K562 (cell line): ENCODE results near the gene RAD17. TPM values are rescaled to one million over a fixed set of nuclear protein-coding genes. Genes with fewer than 3 reads are reported as not detected.

ENCODE experiments used
- ATAC-seq: fragments of 200-7000 bp; cut with Tn5 transposase; 3 replicates; pipeline ENCODE4 v1.9.1; 2020; ENCODE audit warnings: moderate library complexity
- BruUV-seq: library from RNA; stranded (reverse); fragments of 400-500 nt; replicated peaks from 2 replicates; lab custom pipeline; 2021; lab: Mats Ljungman, UMichigan
- CTCF ChIA-PET: fragments of 300-600 bp; formaldehyde crosslinking; extraction: SDS; loops from one replicate; lab custom pipeline; 2021; ENCODE audit warnings: low intra/inter-chr PET ratio; lab: Yijun Ruan, JAX
- POLR2A ChIA-PET: fragments of 300-600, 350-650 bp; sonication (Branson Sonifier 250); formaldehyde crosslinking; extraction: SDS; loops from one replicate; lab custom pipeline; 2021; ENCODE audit warnings: antibody characterized with exemption, inconsistent platforms; lab: Yijun Ruan, JAX
- DNase-seq, 4 experiments: peaks; one replicate each; pipeline versions ENCODE4 v3.0.0 to v3.0.0-alpha.2; 2011 to 2018; ENCODE audit warnings: low spot score in 3 of 4, mixed read lengths in 3 of 4; ENCODE audit errors: extremely low read depth in 1 of 4
- FAIRE-seq: peaks from 2 replicates; lab custom pipeline; 2011; peaks lifted over from hg19 to GRCh38; lab: Jason Lieb, UNC
- H2AFZ ChIP-seq: 2 replicates; pipeline ENCODE4 v1.6.0; 2011; ENCODE audit warnings: low read depth, low read length, control low read depth, inconsistent platforms
- H3K27ac ChIP-seq: fragments of 200-600 bp; 3 replicates; pipeline ENCODE4 v1.8.0; 2011; ENCODE audit warnings: low read depth, mild to moderate bottlenecking, control low read depth, inconsistent platforms, low read length, moderate library complexity, mixed read lengths; ENCODE audit errors: extremely low read depth
- H3K27me3 ChIP-seq, 2 experiments: fragments of 300-600 bp in 1 of 2; 2 replicates in 1 of 2; 3 replicates in 1 of 2; pipeline versions ENCODE4 v1.6.0 to v1.8.0; 2011; ENCODE audit warnings: inconsistent platforms in 2 of 2, low read length in 2 of 2, mild to moderate bottlenecking in 1 of 2, mixed read lengths in 1 of 2, moderate library complexity in 1 of 2; ENCODE audit not compliant: control insufficient read depth in 2 of 2, insufficient read depth in 2 of 2
- H3K36me3 ChIP-seq: fragments of 300-600 bp; 3 replicates; pipeline ENCODE4 v1.8.0; 2011; ENCODE audit warnings: mild to moderate bottlenecking, low read length, inconsistent platforms; ENCODE audit not compliant: control insufficient read depth, insufficient read depth
- H3K4me1 ChIP-seq, 2 experiments: fragments of 200-600 bp in 1 of 2; replicated peaks in 1 of 2; 2 replicates in 1 of 2; 3 replicates in 1 of 2; pipeline versions ENCODE4 v1.5.1 to v1.8.0; 2011; ENCODE audit warnings: inconsistent platforms in 2 of 2, low read length in 2 of 2, mild to moderate bottlenecking in 1 of 2, mixed read lengths in 1 of 2, moderate library complexity in 1 of 2; ENCODE audit not compliant: control insufficient read depth in 2 of 2, insufficient read depth in 2 of 2
- H3K4me2 ChIP-seq: 2 replicates; pipeline ENCODE4 v1.6.1; 2011; ENCODE audit warnings: low read length, control low read depth, inconsistent platforms, mixed read lengths; ENCODE audit not compliant: insufficient read depth
- H3K4me3 ChIP-seq: fragments of 200-600 bp; sonication (generic), shearing (Covaris generic); 2 replicates; pipeline ENCODE4 v1.5.1; 2016; ENCODE audit warnings: control low read depth, inconsistent platforms
- H3K79me2 ChIP-seq: fragments of 200-600 bp; 3 replicates; pipeline ENCODE4 v1.8.0; 2011; ENCODE audit warnings: low read length, inconsistent platforms; ENCODE audit not compliant: control insufficient read depth, insufficient read depth
- H3K9ac ChIP-seq, 2 experiments: 2 replicates each; pipeline versions ENCODE4 v1.6.0 to v1.6.1; 2011; ENCODE audit warnings: low read depth in 2 of 2, low read length in 2 of 2, control low read depth in 1 of 2, inconsistent platforms in 1 of 2, mild to moderate bottlenecking in 1 of 2, mixed read lengths in 1 of 2; ENCODE audit not compliant: insufficient read depth in 1 of 2
- H3K9me1 ChIP-seq: one replicate; pipeline ENCODE4 v1.6.0; 2011; ENCODE audit warnings: inconsistent platforms, mild to moderate bottlenecking, low read length, moderate library complexity; ENCODE audit not compliant: control insufficient read depth, insufficient read depth
- H3K9me3 ChIP-seq: replicated peaks from 2 replicates; pipeline ENCODE4 v1.5.1; 2011; ENCODE audit warnings: low read depth, low read length, inconsistent platforms; ENCODE audit not compliant: control insufficient read depth, insufficient read depth
- H4K20me1 ChIP-seq: replicated peaks from 2 replicates; pipeline ENCODE4 v1.6.1; 2011; ENCODE audit warnings: low read length, inconsistent platforms, mixed read lengths; ENCODE audit not compliant: control insufficient read depth, insufficient read depth
- C11orf30 ChIP-seq: fragments of 450-650 bp; IDR thresholded peaks from 2 replicates; pipeline ENCODE4 v1.6.1; 2016; ENCODE audit warnings: low read depth, mild to moderate bottlenecking
- COPS2 ChIP-seq: fragments of 450-650 bp; conservative IDR thresholded peaks from 2 replicates; pipeline ENCODE4 v1.6.1; 2016; ENCODE audit warnings: mild to moderate bottlenecking, moderate library complexity
- ESRRA ChIP-seq: fragments of 450-650 bp; IDR thresholded peaks from 2 replicates; pipeline ENCODE4 v1.6.1; 2014; ENCODE audit warnings: low read depth, mild to moderate bottlenecking, moderate library complexity, borderline replicate concordance
- GABPA ChIP-seq: fragments of 200-800 bp; sonication (Bioruptor generic); conservative IDR thresholded peaks from 2 replicates; pipeline ENCODE4 v1.6.1; 2016; ENCODE audit warnings: low read depth, missing genetic modification characterization, missing compliant biosample characterization
- MAFF ChIP-seq: IDR thresholded peaks from 2 replicates; pipeline ENCODE4 v1.6.1; 2012; ENCODE audit warnings: low read length, improper control_type of control experiment
- MAZ ChIP-seq, 2 experiments: fragments of 450-650 bp in 1 of 2; sonication (generic) in 1 of 2; formaldehyde crosslinking; IDR thresholded peaks in 1 of 2; conservative IDR thresholded peaks in 1 of 2; 2 replicates each; pipeline versions ENCODE4 v1.4.0 to v1.5.0; 2020; ENCODE audit warnings: mild to moderate bottlenecking in 1 of 2, missing genetic modification reagents in 1 of 2
- MCM5 ChIP-seq: fragments of 450-650 bp; IDR thresholded peaks from 2 replicates; pipeline ENCODE4 v1.6.1; 2016; ENCODE audit warnings: low read depth
- MEIS2 ChIP-seq: fragments of 450-650 bp; IDR thresholded peaks from 2 replicates; pipeline ENCODE4 v1.6.1; 2014; ENCODE audit warnings: mild to moderate bottlenecking; ENCODE audit not compliant: partially characterized antibody
- NCOA2 ChIP-seq, 2 experiments: fragments of 450-650 bp; IDR thresholded peaks; 2 replicates each; pipeline ENCODE4 v1.6.1; 2018; ENCODE audit warnings: mild to moderate bottlenecking in 2 of 2, moderate library complexity in 1 of 2; ENCODE audit not compliant: partially characterized antibody in 2 of 2
- PML ChIP-seq: IDR thresholded peaks from 2 replicates; pipeline ENCODE4 v1.6.1; 2012; ENCODE audit warnings: low read length, inconsistent platforms
- POLR2A ChIP-seq: fragments of 450-650 bp; conservative IDR thresholded peaks from 2 replicates; pipeline ENCODE4 v1.6.1; 2016
- RBM14 ChIP-seq: fragments of 200-400 bp; formaldehyde crosslinking; IDR thresholded peaks from 2 replicates; pipeline ENCODE4 v1.6.1; 2018; ENCODE audit warnings: low read depth, mild to moderate bottlenecking, low read length, moderate library complexity, borderline replicate concordance; ENCODE audit not compliant: insufficient read depth
- SLC30A9 ChIP-seq: fragments of 250-450 bp; sonication (Bioruptor Pico); IDR thresholded peaks from 2 replicates; pipeline ENCODE4 v1.8.0; 2022; ENCODE audit warnings: mild to moderate bottlenecking, moderate library complexity
- SMAD2 ChIP-seq: fragments of 150-350 bp; IDR thresholded peaks from 2 replicates; pipeline ENCODE4 v1.6.1; 2014; ENCODE audit warnings: low read depth, mild to moderate bottlenecking, low read length
- ZNF124 ChIP-seq: sonication (generic); formaldehyde crosslinking; IDR thresholded peaks from 2 replicates; pipeline ENCODE4 v1.8.1; 2022; ENCODE audit warnings: missing genetic modification reagents
- ZNF316 ChIP-seq: fragments of 450-650 bp; IDR thresholded peaks from 2 replicates; pipeline ENCODE4 v1.6.1; 2016
- ZNF586 ChIP-seq: fragments of 450-650 bp; formaldehyde crosslinking; conservative IDR thresholded peaks from 2 replicates; pipeline ENCODE4 v1.4.0; 2020; ENCODE audit warnings: mild to moderate bottlenecking, moderate library complexity
- ZNF707 ChIP-seq: fragments of 250-450 bp; sonication (Bioruptor Pico); conservative IDR thresholded peaks from 2 replicates; pipeline ENCODE4 v1.8.0; 2022; ENCODE audit warnings: inconsistent platforms, mild to moderate bottlenecking, moderate library complexity
- in situ Hi-C: fragments of 300-500 bp; cut with MboI; formaldehyde crosslinking; loops from 4 replicates; pipeline ENCODE4 v1.15.0; 2018; ENCODE audit warnings: inconsistent platforms, mixed read lengths
- intact Hi-C: fragments of 100-400 bp; cut with micrococcal nuclease; formaldehyde crosslinking; loops from 2 replicates; pipeline ENCODE4 v1.14.2; 2022
- polyA plus RNA-seq, 8 experiments: library from polyadenylated mRNA; depleted of rRNA in 4 of 8; stranded (reverse) in 5 of 8; unstranded in 3 of 8; fragments of >200 nt; fragmentation: Nextera tagmentation in 2 of 8; fragmentation: Illumina TruSeq in 1 of 8; extraction: Ambion mirVana in 2 of 8; extraction: Trizol in 1 of 8; gene quantifications; 2 replicates each; pipeline versions ENCODE4 v1.2.1 to v1.2.3, GENCODE V29; 2011 to 2014; ENCODE audit warnings: inconsistent platforms in 1 of 8, missing spikeins in 1 of 8
- total RNA-seq, 7 experiments: library from RNA; depleted of rRNA in 6 of 7; stranded (reverse); fragments of >200 nt in 6 of 7; fragmentation: Illumina TruSeq in 2 of 7; extraction: Trizol in 2 of 7; gene quantifications; 2 replicates each; pipeline versions ENCODE4 v1.2.1 to v1.2.3, GENCODE V29; 2011 to 2021; ENCODE audit warnings: low replicate concordance in 1 of 7
- TF ChIP-seq, protein P1 (sequence below), 2 experiments: IDR thresholded peaks; 2 replicates each; pipeline ENCODE4 v1.6.1; 2012; ENCODE audit warnings: improper control_type of control experiment in 2 of 2, low read depth in 2 of 2, low read length in 2 of 2, borderline replicate concordance in 1 of 2
- TF ChIP-seq, protein P2 (sequence below), 2 experiments: fragments of 200-800 bp in 1 of 2; sonication (Bioruptor generic) in 1 of 2; sonication (generic) in 1 of 2; formaldehyde crosslinking in 1 of 2; IDR thresholded peaks in 1 of 2; conservative IDR thresholded peaks in 1 of 2; 2 replicates each; pipeline versions ENCODE4 v1.5.0 to v1.6.1; 2016 to 2020; ENCODE audit warnings: missing compliant biosample characterization in 1 of 2, missing genetic modification characterization in 1 of 2, missing genetic modification reagents in 1 of 2
- TF ChIP-seq, protein P3 (sequence below): IDR thresholded peaks from 2 replicates; pipeline ENCODE4 v1.6.1; 2014; ENCODE audit warnings: antibody characterized with exemption

The RAD17 gene
- total and polyA plus RNA-seq, 9 of the 15 experiments (the other 6 are each of a cell fraction or from before 2014, with no cell fraction given), result 21.1 to 50.1 (median 40.1) TPM

DNA sequence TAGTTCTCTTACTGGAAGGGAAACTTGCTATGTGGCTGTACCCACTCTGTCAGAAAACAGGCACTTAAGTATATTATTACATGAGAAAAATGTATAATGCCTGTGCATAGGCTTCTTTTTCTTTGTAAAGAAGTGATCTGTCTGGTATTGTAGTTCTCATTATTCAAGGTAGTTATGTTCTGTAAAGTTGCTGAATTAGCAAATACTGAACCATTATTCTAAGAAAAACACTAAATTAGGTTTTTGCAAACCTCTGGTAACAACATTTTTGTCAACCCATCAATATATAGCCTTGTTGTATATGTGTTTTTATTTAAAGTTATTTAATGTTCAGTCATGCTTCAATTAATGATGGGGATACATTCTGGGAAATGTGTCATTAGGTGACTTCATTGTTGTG, 8.8 kb downstream of the RAD17 start:
- ATAC-seq (no peak), FAIRE-seq (no peak), DNase-seq (no peak)
- Histone ChIP-seq H3K36me3 (peaks cover 77% of the 10 kb centered on the region), H3K9me1 (no peaks in the 10 kb centered on the region), H3K79me2 (no peaks in the 10 kb centered on the region; the same call in 2 of the 3 replicates), H3K4me2 (no peak overlapping the region), H3K4me1 (no peaks in the 10 kb centered on the region), H3K4me3 (no peak overlapping the region), H2AFZ (no peak overlapping the region), H3K27me3 (no peaks in the 10 kb centered on the region), H3K9ac (no peak overlapping the region), H3K9me3 (no peaks in the 10 kb centered on the region), H4K20me1 (no peaks in the 10 kb centered on the region), H3K27ac (no peak overlapping the region)
- BruUV-seq, result no TSS peak
- ChIA-PET POLR2A (interaction anchor here (1.5 kb wide), 1 partner anchor 8 kb away, joined by 6 read pairs; the partner anchor contains the start of genes AK6, RAD17 and TAF9), CTCF (no interaction called here)
- in situ Hi-C loops, result no loop called here
- intact Hi-C loops, result no loop called here
- TF ChIP-seq GABPA (tag) (no peak), MAZ (CRISPR knock-in tag; conservative IDR thresholded peaks at IDR 0.05 in 1 of 2, IDR thresholded peaks at IDR 0.05 in 1 of 2) (no peak), COPS2 (no peak), ZNF124 (no peak), SMAD2 (no peak), POLR2A (no peak), ZNF707 (CRISPR knock-in tag) (no peak), NCOA2 (IDR thresholded peaks at IDR 0.05; ENCODE audit: partially characterized antibody in 2 of 2) (no peak), SLC30A9 (no peak), ESRRA (no peak), ZNF316 (peak; percentile 91), ZNF586 (CRISPR knock-in tag) (no peak), PML (no peak), RBM14 (no peak), MAFF (peak; percentile 75), C11orf30 (peak; percentile 81), MEIS2 (no peak), MCM5 (no peak)
- TF ChIP-seq, protein P1, sequence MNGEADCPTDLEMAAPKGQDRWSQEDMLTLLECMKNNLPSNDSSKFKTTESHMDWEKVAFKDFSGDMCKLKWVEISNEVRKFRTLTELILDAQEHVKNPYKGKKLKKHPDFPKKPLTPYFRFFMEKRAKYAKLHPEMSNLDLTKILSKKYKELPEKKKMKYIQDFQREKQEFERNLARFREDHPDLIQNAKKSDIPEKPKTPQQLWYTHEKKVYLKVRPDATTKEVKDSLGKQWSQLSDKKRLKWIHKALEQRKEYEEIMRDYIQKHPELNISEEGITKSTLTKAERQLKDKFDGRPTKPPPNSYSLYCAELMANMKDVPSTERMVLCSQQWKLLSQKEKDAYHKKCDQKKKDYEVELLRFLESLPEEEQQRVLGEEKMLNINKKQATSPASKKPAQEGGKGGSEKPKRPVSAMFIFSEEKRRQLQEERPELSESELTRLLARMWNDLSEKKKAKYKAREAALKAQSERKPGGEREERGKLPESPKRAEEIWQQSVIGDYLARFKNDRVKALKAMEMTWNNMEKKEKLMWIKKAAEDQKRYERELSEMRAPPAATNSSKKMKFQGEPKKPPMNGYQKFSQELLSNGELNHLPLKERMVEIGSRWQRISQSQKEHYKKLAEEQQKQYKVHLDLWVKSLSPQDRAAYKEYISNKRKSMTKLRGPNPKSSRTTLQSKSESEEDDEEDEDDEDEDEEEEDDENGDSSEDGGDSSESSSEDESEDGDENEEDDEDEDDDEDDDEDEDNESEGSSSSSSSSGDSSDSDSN (IDR thresholded peaks at IDR 0.05; ENCODE audit: borderline replicate concordance in 1 of 2, low read depth in 2 of 2, low read length in 2 of 2), result no peak
- TF ChIP-seq, protein P2, sequence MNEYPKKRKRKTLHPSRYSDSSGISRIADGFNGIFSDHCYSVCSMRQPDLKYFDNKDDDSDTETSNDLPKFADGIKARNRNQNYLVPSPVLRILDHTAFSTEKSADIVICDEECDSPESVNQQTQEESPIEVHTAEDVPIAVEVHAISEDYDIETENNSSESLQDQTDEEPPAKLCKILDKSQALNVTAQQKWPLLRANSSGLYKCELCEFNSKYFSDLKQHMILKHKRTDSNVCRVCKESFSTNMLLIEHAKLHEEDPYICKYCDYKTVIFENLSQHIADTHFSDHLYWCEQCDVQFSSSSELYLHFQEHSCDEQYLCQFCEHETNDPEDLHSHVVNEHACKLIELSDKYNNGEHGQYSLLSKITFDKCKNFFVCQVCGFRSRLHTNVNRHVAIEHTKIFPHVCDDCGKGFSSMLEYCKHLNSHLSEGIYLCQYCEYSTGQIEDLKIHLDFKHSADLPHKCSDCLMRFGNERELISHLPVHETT (CRISPR knock-in tag; conservative IDR thresholded peaks at IDR 0.05 in 1 of 2, IDR thresholded peaks at IDR 0.05 in 1 of 2), result no peak
- TF ChIP-seq, protein P3, sequence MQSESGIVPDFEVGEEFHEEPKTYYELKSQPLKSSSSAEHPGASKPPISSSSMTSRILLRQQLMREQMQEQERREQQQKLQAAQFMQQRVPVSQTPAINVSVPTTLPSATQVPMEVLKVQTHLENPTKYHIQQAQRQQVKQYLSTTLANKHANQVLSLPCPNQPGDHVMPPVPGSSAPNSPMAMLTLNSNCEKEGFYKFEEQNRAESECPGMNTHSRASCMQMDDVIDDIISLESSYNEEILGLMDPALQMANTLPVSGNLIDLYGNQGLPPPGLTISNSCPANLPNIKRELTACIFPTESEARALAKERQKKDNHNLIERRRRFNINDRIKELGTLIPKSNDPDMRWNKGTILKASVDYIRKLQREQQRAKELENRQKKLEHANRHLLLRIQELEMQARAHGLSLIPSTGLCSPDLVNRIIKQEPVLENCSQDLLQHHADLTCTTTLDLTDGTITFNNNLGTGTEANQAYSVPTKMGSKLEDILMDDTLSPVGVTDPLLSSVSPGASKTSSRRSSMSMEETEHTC, result no peak
